Measurements from ENCODE around the gene FAM193A.

DNA sequence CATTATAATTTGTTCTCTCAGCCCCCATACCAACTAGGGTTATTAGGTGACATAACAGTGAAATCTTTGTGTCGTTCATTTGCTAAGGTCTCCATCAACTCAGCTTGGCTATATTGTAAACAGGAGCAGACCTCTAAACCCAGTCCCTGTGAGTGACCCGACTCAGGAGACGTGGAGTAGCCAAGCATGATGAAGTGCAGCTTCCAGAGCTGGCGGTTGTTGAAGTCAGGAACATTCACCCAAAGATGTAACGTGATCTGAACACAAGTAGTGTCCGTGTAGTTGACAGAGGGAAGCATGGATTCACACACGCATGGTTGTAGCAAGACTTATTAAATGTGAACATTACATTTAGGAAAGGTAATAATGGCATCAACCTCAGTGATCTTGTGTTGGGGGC lies 102.3 kb downstream of the FAM193A start:
- TF ChIP-seq, protein P1, sequence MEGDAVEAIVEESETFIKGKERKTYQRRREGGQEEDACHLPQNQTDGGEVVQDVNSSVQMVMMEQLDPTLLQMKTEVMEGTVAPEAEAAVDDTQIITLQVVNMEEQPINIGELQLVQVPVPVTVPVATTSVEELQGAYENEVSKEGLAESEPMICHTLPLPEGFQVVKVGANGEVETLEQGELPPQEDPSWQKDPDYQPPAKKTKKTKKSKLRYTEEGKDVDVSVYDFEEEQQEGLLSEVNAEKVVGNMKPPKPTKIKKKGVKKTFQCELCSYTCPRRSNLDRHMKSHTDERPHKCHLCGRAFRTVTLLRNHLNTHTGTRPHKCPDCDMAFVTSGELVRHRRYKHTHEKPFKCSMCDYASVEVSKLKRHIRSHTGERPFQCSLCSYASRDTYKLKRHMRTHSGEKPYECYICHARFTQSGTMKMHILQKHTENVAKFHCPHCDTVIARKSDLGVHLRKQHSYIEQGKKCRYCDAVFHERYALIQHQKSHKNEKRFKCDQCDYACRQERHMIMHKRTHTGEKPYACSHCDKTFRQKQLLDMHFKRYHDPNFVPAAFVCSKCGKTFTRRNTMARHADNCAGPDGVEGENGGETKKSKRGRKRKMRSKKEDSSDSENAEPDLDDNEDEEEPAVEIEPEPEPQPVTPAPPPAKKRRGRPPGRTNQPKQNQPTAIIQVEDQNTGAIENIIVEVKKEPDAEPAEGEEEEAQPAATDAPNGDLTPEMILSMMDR (IDR thresholded peaks at IDR 0.05) = no peak
- TF ChIP-seq EZH2 (IDR thresholded peaks at IDR 0.05; ENCODE audit: borderline replicate concordance, insufficient read depth, low read depth, low read length, poor library complexity, severe bottlenecking) = no peak

Data from B cell (primary cell).